ENCODE results near the gene CRISP2. TPM values are rescaled to one million over a fixed set of nuclear protein-coding genes. Genes with fewer than 3 reads are reported as not detected.
"Not testable (repeated sequence)": the region's sequence is repeated elsewhere in the genome, so short reads cannot be mapped to it uniquely, and the experiment has no call there.

CRISP2 gene
- total RNA-seq, 1 donor from 2014 or later = not detected

DNA sequence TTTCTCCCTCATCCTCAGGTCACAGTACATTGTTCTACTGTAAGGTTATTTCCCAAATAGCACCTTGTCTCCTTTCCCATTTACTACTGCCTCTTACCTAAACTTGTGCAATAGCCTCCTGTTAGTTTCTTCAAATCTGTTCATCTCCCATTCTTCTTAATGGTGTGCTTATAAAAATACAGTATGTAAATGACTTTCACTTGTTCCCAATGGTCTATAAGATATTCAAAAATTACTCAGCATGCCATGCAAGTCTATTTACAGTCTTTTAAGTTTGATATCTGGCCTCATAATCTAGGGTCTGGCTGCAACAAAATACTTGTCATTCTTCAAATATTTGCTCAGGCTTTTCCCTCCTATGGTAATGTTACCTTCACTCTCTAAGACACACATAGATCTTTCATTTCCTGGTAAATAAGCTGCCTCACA is 45.2 kb downstream of the CRISP2 start:
- Mint-ChIP-seq H3K9me3 (ENCODE audit: unreplicated experiment) (no peaks in the 10 kb centered on the region), H3K4me3 (ENCODE audit: unreplicated experiment) (no peak overlapping the region), H3K36me3 (ENCODE audit: unreplicated experiment) (no peaks in the 10 kb centered on the region), H3K27me3 (ENCODE audit: unreplicated experiment) (no peaks in the 10 kb centered on the region), H3K27ac (ENCODE audit: unreplicated experiment) (no peak overlapping the region), H3K4me1 (ENCODE audit: unreplicated experiment) (no peaks in the 10 kb centered on the region)
- no peak for DNase-seq (ENCODE audit: extremely low spot score, unreplicated experiment)
- TF ChIP-seq CTCF (IDR thresholded peaks at IDR 0.05) = no peak

GRCh38 chr6:49666930-49667757 is 46.2 kb downstream of the CRISP2 start:
- no peak overlapping the region for H3K4me3 Mint-ChIP-seq (ENCODE audit: unreplicated experiment)
- H3K9me3 Mint-ChIP-seq (ENCODE audit: unreplicated experiment) = no peaks in the 10 kb centered on the region
- no peaks in the 10 kb centered on the region for H3K27me3 Mint-ChIP-seq (ENCODE audit: unreplicated experiment)
- no peak for DNase-seq (ENCODE audit: extremely low spot score, unreplicated experiment)
- no peak overlapping the region for H3K27ac Mint-ChIP-seq (ENCODE audit: unreplicated experiment)
- H3K36me3 Mint-ChIP-seq (ENCODE audit: unreplicated experiment) = no peaks in the 10 kb centered on the region
- no peak for TF ChIP-seq CTCF (IDR thresholded peaks at IDR 0.05)
- H3K4me1 Mint-ChIP-seq (ENCODE audit: unreplicated experiment) = no peaks in the 10 kb centered on the region

DNA sequence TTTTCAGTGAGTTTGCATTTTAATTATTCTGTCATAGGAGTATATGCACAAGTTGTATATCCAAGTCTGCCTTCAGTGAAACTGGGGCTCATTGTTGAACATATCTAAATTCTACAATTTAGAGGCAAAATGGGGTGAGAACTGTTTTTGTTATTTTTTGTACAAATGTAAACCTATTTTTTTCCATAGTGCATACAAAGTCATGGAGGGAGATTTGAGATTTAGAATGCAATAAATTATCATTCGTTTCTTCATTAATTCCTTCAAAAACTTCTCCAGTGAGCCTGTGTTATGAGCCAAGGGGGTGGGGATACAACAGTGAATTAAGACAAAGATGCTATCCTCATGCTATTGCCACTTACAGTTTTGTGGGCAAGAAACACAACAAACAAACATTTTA is 46.9 kb downstream of the CRISP2 start:
- no peaks in the 10 kb centered on the region for H3K27me3 Mint-ChIP-seq (ENCODE audit: unreplicated experiment)
- no peaks in the 10 kb centered on the region for H3K9me3 Mint-ChIP-seq (ENCODE audit: unreplicated experiment)
- H3K36me3 Mint-ChIP-seq (ENCODE audit: unreplicated experiment) = no peaks in the 10 kb centered on the region
- no peak overlapping the region for H3K27ac Mint-ChIP-seq (ENCODE audit: unreplicated experiment)
- DNase-seq (ENCODE audit: extremely low spot score, unreplicated experiment) = no peak
- no peaks in the 10 kb centered on the region for H3K4me1 Mint-ChIP-seq (ENCODE audit: unreplicated experiment)
- H3K4me3 Mint-ChIP-seq (ENCODE audit: unreplicated experiment) = no peak overlapping the region
- no peak for TF ChIP-seq CTCF (IDR thresholded peaks at IDR 0.05)

GRCh38 chr6:49664817-49665216 is 48.5 kb downstream of the CRISP2 start:
- no peaks in the 10 kb centered on the region for H3K9me3 Mint-ChIP-seq (ENCODE audit: unreplicated experiment)
- DNase-seq (ENCODE audit: extremely low spot score, unreplicated experiment) = no peak
- H3K36me3 Mint-ChIP-seq (ENCODE audit: unreplicated experiment) = no peaks in the 10 kb centered on the region

GRCh38 chr6:49664054-49664453 is 49.3 kb downstream of the CRISP2 start:
- H3K4me1 Mint-ChIP-seq (ENCODE audit: unreplicated experiment); H3K27ac Mint-ChIP-seq (ENCODE audit: unreplicated experiment); H3K36me3 Mint-ChIP-seq (ENCODE audit: unreplicated experiment); H3K4me3 Mint-ChIP-seq (ENCODE audit: unreplicated experiment); H3K27me3 Mint-ChIP-seq (ENCODE audit: unreplicated experiment); H3K9me3 Mint-ChIP-seq (ENCODE audit: unreplicated experiment); DNase-seq (ENCODE audit: extremely low spot score, unreplicated experiment): not testable (repeated sequence)

More at GRCh38 chr6:49664817-49665216, 48.5 kb downstream of the CRISP2 start:
- TF ChIP-seq CTCF (IDR thresholded peaks at IDR 0.05) = no peak
- H3K4me3 Mint-ChIP-seq (ENCODE audit: unreplicated experiment) = no peak overlapping the region
- H3K4me1 Mint-ChIP-seq (ENCODE audit: unreplicated experiment) = no peaks in the 10 kb centered on the region
- no peak overlapping the region for H3K27ac Mint-ChIP-seq (ENCODE audit: unreplicated experiment)
- H3K27me3 Mint-ChIP-seq (ENCODE audit: unreplicated experiment) = no peaks in the 10 kb centered on the region
